Neuronal stem cell (in vitro differentiated cells): ENCODE measurements around the gene CHRNA3.
A peak's percentile ranks its signal among the peaks of the same experiment; 100 is the strongest.

Experiments used
- DNase-seq: peaks from one replicate; pipeline ENCODE4 v3.0.0-alpha.2; 2013; ENCODE audit warnings: low spot score
- H2AFZ ChIP-seq: one replicate; pipeline ENCODE4 v1.6.1; 2013; ENCODE audit warnings: mild to moderate bottlenecking, low read length, inconsistent platforms
- H2AK5ac ChIP-seq: 2 replicates; pipeline ENCODE4 v1.6.1; 2013; ENCODE audit warnings: low read depth, mild to moderate bottlenecking, inconsistent platforms, low read length, moderate library complexity, mixed read lengths
- H2BK120ac ChIP-seq: 2 replicates; pipeline ENCODE4 v1.6.1; 2013; ENCODE audit warnings: low read depth, mild to moderate bottlenecking, inconsistent platforms, low read length, moderate library complexity, mixed read lengths
- H2BK12ac ChIP-seq: one replicate; pipeline ENCODE4 v1.6.1; 2013; ENCODE audit warnings: low read length, inconsistent platforms
- H2BK15ac ChIP-seq: 2 replicates; pipeline ENCODE4 v1.6.1; 2013; ENCODE audit warnings: mild to moderate bottlenecking, low read length, inconsistent platforms, mixed read lengths
- H2BK5ac ChIP-seq: one replicate; pipeline ENCODE4 v1.6.1; 2013; ENCODE audit warnings: inconsistent platforms, mild to moderate bottlenecking, low read length, moderate library complexity
- H3K14ac ChIP-seq: one replicate; pipeline ENCODE4 v1.6.1; 2013; ENCODE audit warnings: low read length, inconsistent platforms
- H3K18ac ChIP-seq: 2 replicates; pipeline ENCODE4 v1.6.1; 2013; ENCODE audit warnings: low read length, inconsistent platforms
- H3K23ac ChIP-seq: 2 replicates; pipeline ENCODE4 v1.6.1; 2013; ENCODE audit warnings: low read depth, mild to moderate bottlenecking, mixed read lengths, low read length, inconsistent platforms; ENCODE audit not compliant: poor library complexity
- H3K27ac ChIP-seq: replicated peaks from 3 replicates; pipeline ENCODE4 v1.5.1; 2013; ENCODE audit warnings: low read length, inconsistent platforms
- H3K27me3 ChIP-seq, 3 experiments: 2 replicates each; pipeline ENCODE4 v1.6.1; 2013; ENCODE audit warnings: low read length in 3 of 3, mild to moderate bottlenecking in 2 of 3, inconsistent platforms in 1 of 3, low read depth in 1 of 3, mixed read lengths in 1 of 3, moderate library complexity in 1 of 3; ENCODE audit not compliant: control insufficient read depth in 3 of 3, insufficient read depth in 3 of 3
- H3K36me3 ChIP-seq, 2 donors: replicated peaks in 1 of 2; 2 replicates each; pipeline ENCODE4 v1.6.1; 2013; ENCODE audit warnings: low read length in 2 of 2; ENCODE audit not compliant: control insufficient read depth in 2 of 2, insufficient read depth in 2 of 2
- H3K4ac ChIP-seq: 2 replicates; pipeline ENCODE4 v1.6.1; 2013; ENCODE audit warnings: inconsistent platforms, mild to moderate bottlenecking, low read length, moderate library complexity
- H3K4me1 ChIP-seq, 2 donors: 1 replicate in 1 of 2; 2 replicates in 1 of 2; pipeline ENCODE4 v1.6.1; 2013; ENCODE audit warnings: low read length in 2 of 2, low read depth in 1 of 2; ENCODE audit not compliant: control insufficient read depth in 2 of 2, insufficient read depth in 1 of 2
- H3K4me2 ChIP-seq: one replicate; pipeline ENCODE4 v1.6.1; 2013; ENCODE audit warnings: mild to moderate bottlenecking, low read length, inconsistent platforms; ENCODE audit not compliant: insufficient read depth, poor library complexity, severe bottlenecking
- H3K4me3 ChIP-seq, 2 donors: 2 replicates each; pipeline ENCODE4 v1.5.1; 2013; ENCODE audit warnings: low read length in 2 of 2, mild to moderate bottlenecking in 2 of 2, inconsistent platforms in 1 of 2, moderate library complexity in 1 of 2
- H3K79me1 ChIP-seq: one replicate; pipeline ENCODE4 v1.6.1; 2013; ENCODE audit warnings: low read depth, mild to moderate bottlenecking, inconsistent platforms, low read length, moderate library complexity
- H3K9ac ChIP-seq: one replicate; pipeline ENCODE4 v1.6.1; 2013; ENCODE audit warnings: mild to moderate bottlenecking, low read depth, low read length, inconsistent platforms; ENCODE audit not compliant: poor library complexity
- H3K9me3 ChIP-seq, 2 donors: replicated peaks in 1 of 2; 2 replicates each; pipeline versions ENCODE3 to v1.6.1; 2013; ENCODE audit warnings: low read length in 2 of 2, mild to moderate bottlenecking in 2 of 2, inconsistent platforms in 1 of 2, low read depth in 1 of 2, mixed read lengths in 1 of 2, moderate library complexity in 1 of 2; ENCODE audit not compliant: control insufficient read depth in 2 of 2, insufficient read depth in 1 of 2
- H4K8ac ChIP-seq: one replicate; pipeline ENCODE4 v1.6.1; 2013; ENCODE audit warnings: low read depth, mild to moderate bottlenecking, inconsistent platforms, low read length, moderate library complexity
- H4K91ac ChIP-seq: one replicate; pipeline ENCODE4 v1.6.1; 2013; ENCODE audit warnings: low read length, low read depth, mild to moderate bottlenecking, inconsistent platforms; ENCODE audit not compliant: poor library complexity
- WGBS, 2 donors: extraction: QIAGEN DNeasy Blood & Tissue Kit; methylation state at CpG; one replicate each; pipeline ENCODE4 v1.1.7; 2013; ENCODE audit warnings: missing lambda C conversion rate in 2 of 2, mixed read lengths in 1 of 2; ENCODE audit not compliant: insufficient read length in 2 of 2, insufficient replicate concordance in 1 of 2; ENCODE audit errors: extremely low coverage in 2 of 2; 5-methylcytosine and 5-hydroxymethylcytosine counted together

CHRNA3 gene

DNA sequence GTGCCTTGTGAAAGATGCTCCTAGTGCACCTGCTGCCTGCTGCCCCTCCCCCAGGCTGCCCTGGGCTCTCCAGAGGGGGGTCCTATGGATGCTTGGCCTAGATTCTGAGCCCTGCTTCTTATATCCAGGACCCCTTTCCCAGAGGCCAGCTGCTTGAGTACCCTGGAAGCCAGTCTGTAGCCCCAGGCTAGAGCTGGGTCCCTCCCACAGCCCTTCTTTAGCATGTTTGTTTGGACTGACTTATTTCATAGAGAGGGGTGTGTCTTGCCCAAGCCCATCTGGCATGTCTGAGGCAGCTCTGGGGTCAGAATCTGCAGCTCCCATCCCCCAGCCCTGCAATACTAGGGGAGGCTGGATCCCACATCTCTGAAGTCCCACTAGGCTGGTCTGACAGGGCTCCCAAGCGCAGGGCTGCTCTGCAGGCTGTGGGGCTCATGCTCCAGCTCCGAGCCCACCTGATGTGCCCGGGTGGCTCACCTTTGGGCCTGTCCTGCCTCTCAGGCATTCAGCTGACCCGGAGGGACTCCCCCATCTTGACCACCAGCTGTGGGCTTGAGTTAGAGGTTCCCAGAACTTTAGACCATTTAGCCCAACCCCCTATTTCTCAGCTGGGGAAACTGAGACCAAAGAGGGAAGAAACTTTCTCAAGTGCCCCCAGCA lies 17.1 kb upstream of the CHRNA3 start:
- no peaks in the 10 kb centered on the region for H3K36me3 ChIP-seq
- H4K8ac ChIP-seq = no peak overlapping the region
- no peak overlapping the region for H2AFZ ChIP-seq
- no peak overlapping the region for H3K4ac ChIP-seq
- WGBS, 2 donors = no CpG with 5 or more reads among the region's 4 CpGs
- no peak overlapping the region for H3K18ac ChIP-seq
- no peak overlapping the region for H2BK15ac ChIP-seq
- H3K4me2 ChIP-seq = no peak overlapping the region
- H3K27me3 ChIP-seq = peaks cover 0 to 50% (median 15%) of the 10 kb centered on the region in 3 experiments
- H3K23ac ChIP-seq = no peak overlapping the region
- no peak overlapping the region for H2BK120ac ChIP-seq
- H4K91ac ChIP-seq = no peak overlapping the region
- H3K9me3 ChIP-seq = peaks cover 0 to 3% of the 10 kb centered on the region in 2 donors
- H3K79me1 ChIP-seq = no peaks in the 10 kb centered on the region
- H3K4me1 ChIP-seq = peaks cover 0 to 7% of the 10 kb centered on the region in 2 donors
- no peak overlapping the region for H2BK12ac ChIP-seq
- no peak for DNase-seq
- no peak overlapping the region for H2BK5ac ChIP-seq
- no peak overlapping the region for H2AK5ac ChIP-seq
- H3K4me3 ChIP-seq = no peak overlapping the region
- no peak overlapping the region for H3K14ac ChIP-seq
- H3K27ac ChIP-seq = no peak overlapping the region
- no peak overlapping the region for H3K9ac ChIP-seq

DNA sequence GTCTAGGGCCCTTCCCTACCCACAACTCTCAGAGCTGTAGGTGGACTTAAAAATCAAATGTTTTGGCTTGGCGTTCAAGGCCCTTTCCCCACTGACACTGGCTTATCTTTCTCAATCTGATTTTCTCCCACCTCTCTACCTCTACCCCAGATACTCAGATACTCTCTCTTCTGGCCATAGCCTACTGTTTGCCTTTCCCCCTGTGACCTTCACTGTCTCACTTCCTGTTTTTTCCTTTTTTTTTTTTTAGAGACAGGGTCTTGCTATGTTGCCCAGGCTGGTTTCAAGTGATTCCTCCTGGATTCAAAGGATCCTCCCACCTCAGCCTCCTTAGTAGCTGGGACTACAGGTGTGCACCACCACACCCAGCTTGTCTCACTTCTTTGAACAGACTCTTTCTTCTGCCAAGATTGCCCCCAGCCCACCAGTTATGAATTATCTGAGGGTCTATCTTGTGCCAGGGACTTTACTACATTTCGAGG lies 15.6 kb upstream of the CHRNA3 start:
- H3K79me1 ChIP-seq = no peaks in the 10 kb centered on the region
- H3K4me2 ChIP-seq = no peak overlapping the region
- H2AK5ac ChIP-seq = no peak overlapping the region
- no peak overlapping the region for H3K23ac ChIP-seq
- no peak overlapping the region for H3K18ac ChIP-seq
- H3K4ac ChIP-seq = no peak overlapping the region
- no peak overlapping the region for H4K8ac ChIP-seq
- no peak overlapping the region for H2BK12ac ChIP-seq
- no peak overlapping the region for H3K4me3 ChIP-seq
- H2BK5ac ChIP-seq = no peak overlapping the region
- DNase-seq = no peak
- no peak overlapping the region for H4K91ac ChIP-seq
- peaks cover 0 to 36% (median 13%) of the 10 kb centered on the region in 3 experiments for H3K27me3 ChIP-seq
- H2BK120ac ChIP-seq = no peak overlapping the region
- no peak overlapping the region for H3K9ac ChIP-seq
- no peaks in the 10 kb centered on the region for H3K36me3 ChIP-seq
- H2BK15ac ChIP-seq = no peak overlapping the region
- H3K9me3 ChIP-seq = peaks cover 0 to 3% of the 10 kb centered on the region in 2 donors
- WGBS, 2 donors = no CpG with 5 or more reads among the region's 2 CpGs
- no peak overlapping the region for H3K14ac ChIP-seq
- peaks cover 0 to 4% of the 10 kb centered on the region in 2 donors for H3K4me1 ChIP-seq
- no peak overlapping the region for H3K27ac ChIP-seq
- no peak overlapping the region for H2AFZ ChIP-seq

DNA sequence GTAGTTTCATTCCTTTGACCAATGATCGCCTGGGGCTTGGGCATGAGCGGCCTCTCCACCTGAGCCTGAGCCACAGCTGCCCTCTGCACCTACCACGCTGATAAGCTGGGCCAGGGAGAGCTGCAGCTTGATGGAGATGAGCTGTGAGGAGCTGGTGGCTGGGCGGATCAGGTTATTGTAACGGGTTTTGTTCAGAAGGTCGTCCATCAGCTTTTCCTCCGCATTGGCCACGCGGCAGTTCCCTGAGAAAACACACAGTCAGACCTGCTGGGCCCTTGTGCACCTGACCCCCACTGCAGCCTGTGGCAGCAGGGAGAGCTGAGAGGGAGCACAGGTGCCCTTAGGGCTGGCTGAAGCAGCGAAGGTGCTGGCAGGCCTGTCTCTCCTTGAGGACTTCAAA lies 14.6 kb upstream of the CHRNA3 start:
- H3K79me1 ChIP-seq = no peaks in the 10 kb centered on the region
- no CpG with 5 or more reads among the region's 10 CpGs for WGBS, 2 donors

GRCh38 chr15:78634210-78635145 lies 13.7 kb upstream of the CHRNA3 start:
- H2AFZ ChIP-seq = no peak overlapping the region
- peak overlapping the region; percentile 3 for H2AK5ac ChIP-seq
- no peak overlapping the region for H3K4ac ChIP-seq
- peaks cover 0 to 27% (median 2%) of the 10 kb centered on the region in 3 experiments for H3K27me3 ChIP-seq
- no peak overlapping the region for H4K91ac ChIP-seq
- peaks cover 0 to 3% of the 10 kb centered on the region in 2 donors for H3K9me3 ChIP-seq
- no peak overlapping the region for H2BK120ac ChIP-seq
- H3K14ac ChIP-seq = no peak overlapping the region
- no peak overlapping the region for H3K27ac ChIP-seq
- no peak overlapping the region for H2BK15ac ChIP-seq
- no peaks in the 10 kb centered on the region for H3K79me1 ChIP-seq
- H2BK5ac ChIP-seq = no peak overlapping the region
- peak overlapping the region; percentile 64 for H3K9ac ChIP-seq
- no peak for DNase-seq
- no CpG with 5 or more reads among the region's 12 CpGs for WGBS, 2 donors
- H3K4me3 ChIP-seq = peak overlapping the region in 1 of 2 donors; percentile 12
- no peaks in the 10 kb centered on the region for H3K36me3 ChIP-seq
- H3K4me1 ChIP-seq = no peaks in the 10 kb centered on the region
- H3K23ac ChIP-seq = no peak overlapping the region
- H3K4me2 ChIP-seq = no peak overlapping the region
- no peak overlapping the region for H2BK12ac ChIP-seq
- no peak overlapping the region for H3K18ac ChIP-seq
- H4K8ac ChIP-seq = no peak overlapping the region

More for the DNA sequence above, 14.6 kb upstream of the CHRNA3 start:
- Histone ChIP-seq H2AK5ac (peak overlapping the region; percentile 48), H2BK5ac (no peak overlapping the region), H3K27me3 (peaks cover 0 to 33% (median 8%) of the 10 kb centered on the region in 3 experiments), H3K36me3 (no peaks in the 10 kb centered on the region), H2BK12ac (no peak overlapping the region), H3K27ac (no peak overlapping the region), H3K9ac (no peak overlapping the region), H2AFZ (no peak overlapping the region), H4K91ac (peak overlapping the region; percentile 73), H3K14ac (peak overlapping the region; percentile 56), H3K4ac (no peak overlapping the region), H2BK120ac (no peak overlapping the region), H4K8ac (no peak overlapping the region), H3K9me3 (peaks cover 0 to 3% of the 10 kb centered on the region in 2 donors), H3K18ac (peak overlapping the region; percentile 59), H3K23ac (no peak overlapping the region), H2BK15ac (no peak overlapping the region), H3K4me3 (no peak overlapping the region), H3K4me2 (no peak overlapping the region), H3K4me1 (no peaks in the 10 kb centered on the region)
- no peak for DNase-seq
